GM21381 (cell line): ENCODE results near the gene PSAPL1.

Experiments used
- ATAC-seq: cut with Tn5 transposase; IDR thresholded peaks from one replicate; pipeline ENCODE4 v1.9.1; 2021; ENCODE audit warnings: mild to moderate bottlenecking, moderate library complexity; ENCODE audit not compliant: unreplicated experiment

The PSAPL1 gene

DNA sequence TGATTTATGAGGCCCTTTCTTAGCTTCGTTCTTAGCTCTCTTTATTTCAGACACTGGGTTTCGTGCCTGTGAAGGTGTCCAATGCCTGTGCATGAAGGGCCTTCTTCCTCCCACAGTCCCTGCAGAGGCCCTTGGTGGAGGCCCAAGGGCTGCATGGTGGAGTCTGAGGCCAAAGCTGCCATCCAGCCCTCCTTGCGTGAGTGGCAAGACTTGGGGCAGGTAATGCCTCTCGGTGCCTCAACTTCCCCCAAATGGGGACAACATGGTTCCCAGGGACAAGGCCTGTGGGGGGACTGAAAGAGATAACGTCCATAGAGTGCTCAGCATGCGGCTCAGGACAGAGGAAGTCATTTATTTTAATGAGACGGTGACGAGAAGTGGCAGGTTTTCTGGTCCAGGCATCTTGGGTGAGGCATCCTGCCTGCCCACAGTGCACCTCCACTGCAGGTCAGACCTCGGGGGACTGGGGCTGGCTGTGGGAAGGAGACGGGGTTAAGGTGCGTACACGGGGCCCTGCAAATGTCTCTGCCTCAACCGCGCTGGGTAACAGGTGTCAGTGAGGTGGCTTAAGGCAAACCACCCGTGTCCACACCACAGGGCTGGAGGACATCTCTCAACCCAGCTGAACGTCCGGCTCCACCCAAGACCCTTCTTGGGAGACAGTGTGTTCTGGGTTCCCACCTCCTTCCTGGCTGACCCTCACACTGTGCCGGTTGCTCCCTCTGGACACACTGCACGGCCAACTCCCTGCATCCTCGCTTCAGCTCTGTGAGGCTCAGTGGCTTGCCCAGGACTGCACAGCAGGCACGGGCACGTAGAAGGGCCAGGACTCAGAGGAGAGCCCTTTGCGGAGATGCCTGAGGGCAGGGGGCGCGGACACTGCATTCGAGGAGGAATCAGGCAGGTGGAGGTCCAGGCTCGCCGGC is 50.5 kb downstream of the PSAPL1 start:
- no peak for ATAC-seq

DNA sequence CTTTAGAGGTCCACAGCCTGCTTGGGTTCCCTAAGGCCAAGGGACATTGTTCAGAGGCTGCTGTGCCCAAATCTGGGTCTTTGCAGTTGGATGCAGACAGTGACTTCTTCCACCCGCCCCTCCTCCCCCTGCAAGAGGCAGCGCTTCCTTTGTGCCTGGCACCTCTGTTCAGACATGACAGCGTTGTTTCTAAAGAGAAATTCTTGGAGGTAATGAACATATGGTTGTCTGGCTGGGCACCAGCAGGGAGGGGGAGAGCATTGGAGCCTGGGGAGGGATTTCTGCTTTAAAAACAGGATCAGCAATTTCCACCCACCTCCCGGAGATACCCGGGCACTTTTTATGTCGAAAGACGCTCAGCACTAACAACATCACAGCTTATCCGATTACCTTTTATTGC is 51.5 kb downstream of the PSAPL1 start:
- ATAC-seq, result no peak

DNA sequence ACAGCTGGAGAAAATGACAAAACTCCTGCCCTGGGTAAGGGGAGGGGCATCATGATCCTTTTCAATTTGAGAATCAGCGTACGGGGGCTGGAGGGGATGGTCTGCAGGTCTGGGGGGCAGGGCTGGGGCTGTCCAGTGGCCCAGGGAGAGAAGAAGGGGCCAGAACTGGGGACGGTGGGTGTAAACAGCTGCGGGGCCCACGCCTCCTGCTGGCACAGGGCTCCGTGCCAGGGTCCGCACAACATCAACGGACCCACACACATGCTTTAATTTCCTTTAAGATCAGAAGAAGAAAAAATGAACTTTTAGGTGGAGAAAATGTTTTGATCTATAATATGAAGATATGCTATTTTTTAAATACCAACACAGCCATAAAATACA is 52.1 kb downstream of the PSAPL1 start:
- ATAC-seq, result no peak

DNA sequence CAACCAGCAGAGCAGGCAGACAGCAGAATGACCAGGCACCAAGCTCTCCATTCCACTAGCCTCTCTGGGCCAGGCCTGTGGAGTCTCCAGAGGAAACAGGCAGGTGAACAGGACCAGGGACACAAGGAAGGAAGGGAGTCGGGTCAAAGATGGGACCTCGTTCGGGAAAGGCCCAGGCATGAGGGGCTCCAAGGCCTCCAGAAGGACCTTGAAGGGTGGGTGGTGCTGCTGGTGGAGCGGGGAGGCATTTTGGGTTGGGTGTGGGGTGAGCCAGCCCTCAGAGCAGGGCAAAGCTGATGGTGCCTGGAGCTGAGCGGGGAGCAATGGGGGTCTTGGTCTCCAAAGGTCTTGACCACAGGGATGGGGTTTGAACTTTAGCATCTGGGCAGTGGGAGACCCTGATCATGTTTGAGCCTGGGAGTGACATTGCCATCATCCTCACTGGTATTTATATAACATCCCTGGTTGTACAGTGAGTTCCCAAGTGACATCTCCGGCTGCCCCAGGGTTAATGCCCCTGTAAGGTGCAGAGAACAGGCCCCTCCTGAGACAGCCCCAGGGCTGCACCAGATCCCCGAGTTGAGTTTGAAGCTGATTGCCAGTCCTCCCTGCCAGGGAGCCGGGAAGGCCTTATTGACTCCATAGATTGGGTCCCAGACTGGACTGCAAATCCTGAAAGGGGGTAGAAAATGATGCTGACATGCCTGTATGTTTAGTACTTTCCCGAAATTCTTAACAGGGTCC is 52.7 kb downstream of the PSAPL1 start:
- ATAC-seq, result no peak

DNA sequence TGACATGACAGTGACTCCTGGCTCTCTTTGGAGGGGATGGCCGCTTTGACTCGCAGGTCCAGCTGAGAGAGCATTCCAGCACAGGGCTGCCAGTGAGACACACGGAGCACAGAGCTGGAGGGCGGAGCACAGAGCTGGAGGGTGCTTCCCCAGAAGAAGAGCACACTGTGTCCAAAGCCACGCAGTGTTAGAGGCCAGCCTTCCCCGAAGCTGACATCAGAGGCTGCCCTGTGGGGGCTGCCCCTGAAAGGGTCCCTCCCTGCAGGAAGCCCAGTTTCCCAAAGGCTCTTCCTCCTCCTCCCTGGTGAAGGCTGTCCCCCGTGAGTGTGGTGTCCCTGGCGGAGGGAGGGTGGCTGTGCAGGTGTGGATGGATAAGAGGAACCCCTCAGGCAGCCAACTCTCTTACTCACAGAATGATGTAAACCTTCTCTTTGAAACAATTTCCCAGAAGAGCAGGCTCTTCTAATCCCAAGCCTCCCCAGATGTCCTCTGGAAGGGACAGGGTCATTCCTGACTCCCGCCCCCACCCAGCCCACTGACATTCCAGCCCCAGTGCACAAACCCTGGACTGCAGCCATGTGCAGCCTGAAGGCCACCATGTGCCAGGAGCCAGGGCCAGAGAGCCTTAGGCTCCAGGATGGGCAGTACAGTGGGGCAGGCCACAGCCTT is 53.4 kb downstream of the PSAPL1 start:
- no peak for ATAC-seq
